Spleen (tissue), 7 donors: ENCODE measurements around the gene TENT5A.

Experiments used
- CTCF ChIP-seq, 11 experiments: fragments of 200-600 bp in 7 of 11; fragments of 450-650 bp in 4 of 11; sonication (generic) in 4 of 11; IDR thresholded peaks in 8 of 11; conservative IDR thresholded peaks in 3 of 11; 1 replicate in 7 of 11; 2 replicates in 4 of 11; pipeline versions ENCODE4 v1.4.0 to v1.8.0; 2016 to 2021; ENCODE audit warnings: antibody characterized with exemption in 11 of 11, inconsistent platforms in 4 of 11, mild to moderate bottlenecking in 1 of 11
- POLR2AphosphoS5 ChIP-seq, 3 donors: sonication (generic); formaldehyde crosslinking; IDR thresholded peaks; one replicate each; pipeline ENCODE4 v1.5.1; 2017; ENCODE audit warnings: antibody characterized with exemption in 3 of 3
- donor health status: DM: no; HTN: no; CAD: no; lungs with moderate emphysema.
- donor health status: DM: no; HTN: no; CAD: no.
- donor health status: DM: no; HTN: no; CAD: no.

GRCh38 chr6:81754906-81755305, 2.4 kb upstream of the TENT5A start:
- TF ChIP-seq CTCF (IDR thresholded peaks at IDR 0.05 in 8 of 11, conservative IDR thresholded peaks at IDR 0.05 in 3 of 11) (no peak), POLR2AphosphoS5 (IDR thresholded peaks at IDR 0.05) (no peak)
